ENCODE measurements around the gene VPS51. TPM values are rescaled to one million over a fixed set of nuclear protein-coding genes. Genes with fewer than 3 reads are reported as not detected.
A peak's percentile ranks its signal among the peaks of the same experiment; 100 is the strongest.

VPS51 gene
- total RNA-seq, 1 experiment from 2014 or later = 123 TPM

DNA sequence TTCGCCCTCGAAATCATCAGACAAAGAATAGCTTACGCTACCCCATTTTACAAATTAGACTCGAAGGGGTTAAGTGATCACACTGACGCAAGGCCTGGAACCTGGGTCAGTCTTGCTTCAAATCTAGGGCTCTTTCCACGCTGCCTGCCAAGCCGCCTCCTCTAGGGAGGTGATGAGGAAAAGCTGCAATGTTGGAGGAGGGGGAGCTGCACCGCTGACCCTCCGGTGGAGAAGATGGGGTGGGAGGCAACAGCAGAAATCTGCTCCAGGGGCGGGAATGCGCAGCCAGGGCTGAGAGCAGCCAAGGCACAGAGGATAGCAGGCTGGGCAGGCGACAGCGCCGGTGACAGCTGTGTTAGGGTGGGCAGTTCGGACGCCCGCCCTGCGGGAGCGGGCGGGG lies 37.7 kb downstream of the VPS51 start:
- POLR2A ChIA-PET = no interaction called here
- H3K9me3 Mint-ChIP-seq = no peaks in the 10 kb centered on the region

DNA sequence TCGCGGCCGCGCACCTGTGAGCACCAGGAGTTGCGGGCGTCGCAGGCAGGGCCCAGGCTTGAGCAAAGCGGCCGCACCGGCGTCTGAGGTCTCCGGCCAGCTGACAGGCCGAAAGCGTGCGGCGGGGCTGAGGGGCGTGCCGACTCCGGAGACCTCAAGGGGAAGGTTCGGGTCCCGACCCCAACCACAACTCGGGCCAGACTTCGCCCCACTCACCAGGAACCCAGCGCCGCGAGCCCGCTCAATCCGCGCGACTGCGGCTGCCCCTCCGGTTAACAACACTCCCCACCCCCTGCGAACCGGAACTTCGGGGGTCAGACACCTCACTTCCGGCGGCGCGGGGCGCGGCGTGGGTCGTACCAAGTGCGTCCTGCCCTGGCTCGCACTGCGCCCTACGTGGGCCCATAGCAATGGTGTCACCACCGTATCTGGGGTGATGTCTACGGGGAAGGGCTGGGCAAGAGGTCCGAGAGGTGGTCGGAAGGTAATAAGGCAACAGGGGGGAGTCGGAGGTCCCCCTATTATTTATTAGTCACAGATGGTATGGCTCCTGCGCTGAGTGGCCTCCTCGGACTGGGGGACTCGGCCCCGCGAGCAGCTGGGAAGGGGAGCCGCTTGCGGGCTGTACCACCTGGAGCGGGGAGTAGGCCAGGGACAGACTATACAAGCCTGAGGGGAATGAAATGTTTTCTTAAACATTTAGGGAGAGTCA lies 38.4 kb downstream of the VPS51 start, which contains the start of gene SYVN1:
TSS of gene SYVN1 (minus strand) at position 280 of the 712 bp plus-strand sequence. CDS start 918 bp downstream, outside the sequence.
- Mint-ChIP-seq H3K4me1 (peaks cover 18% of the 10 kb centered on the region), H3K27me3 (ENCODE audit: low read depth) (no peaks in the 10 kb centered on the region; the same call in 1 of the 2 replicates), H3K27ac (peak within 1 kb of the TSS; percentile 100), H3K9me3 (no peaks in the 10 kb centered on the region), H3K4me3 (peak within 1 kb of the TSS; percentile 98), H3K36me3 (peaks cover 15% of the 10 kb centered on the region)
- DNase-seq (ENCODE audit: low spot score) (peak; percentile 81), ATAC-seq (peak; percentile 63)
- ChIA-PET CTCF (interaction anchor here (0.7 to 3.7 kb wide), 16 partner anchors 12 to 457 kb away, joined by 3 to 40 read pairs (median 6); partner anchors contain the start of genes BATF2, CAPN1, CDC42EP2 and FAU), POLR2A (interaction anchor here (0.8 to 2.1 kb wide), 7 partner anchors 13 to 290 kb away, joined by 3 to 20 read pairs (median 4); partner anchors contain the start of genes CAPN1, FAU, MRPL49 and TM7SF2)
- TF ChIP-seq ZNF219 (CRISPR knock-in tag; IDR thresholded peaks at IDR 0.05; ENCODE audit: borderline replicate concordance) = no peak
- TF ChIP-seq, protein P1, sequence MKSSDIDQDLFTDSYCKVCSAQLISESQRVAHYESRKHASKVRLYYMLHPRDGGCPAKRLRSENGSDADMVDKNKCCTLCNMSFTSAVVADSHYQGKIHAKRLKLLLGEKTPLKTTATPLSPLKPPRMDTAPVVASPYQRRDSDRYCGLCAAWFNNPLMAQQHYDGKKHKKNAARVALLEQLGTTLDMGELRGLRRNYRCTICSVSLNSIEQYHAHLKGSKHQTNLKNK (CRISPR knock-in tag; IDR thresholded peaks at IDR 0.05) = no peak
- TF ChIP-seq, protein P2, sequence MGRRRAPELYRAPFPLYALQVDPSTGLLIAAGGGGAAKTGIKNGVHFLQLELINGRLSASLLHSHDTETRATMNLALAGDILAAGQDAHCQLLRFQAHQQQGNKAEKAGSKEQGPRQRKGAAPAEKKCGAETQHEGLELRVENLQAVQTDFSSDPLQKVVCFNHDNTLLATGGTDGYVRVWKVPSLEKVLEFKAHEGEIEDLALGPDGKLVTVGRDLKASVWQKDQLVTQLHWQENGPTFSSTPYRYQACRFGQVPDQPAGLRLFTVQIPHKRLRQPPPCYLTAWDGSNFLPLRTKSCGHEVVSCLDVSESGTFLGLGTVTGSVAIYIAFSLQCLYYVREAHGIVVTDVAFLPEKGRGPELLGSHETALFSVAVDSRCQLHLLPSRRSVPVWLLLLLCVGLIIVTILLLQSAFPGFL (CRISPR knock-in tag; IDR thresholded peaks at IDR 0.05; ENCODE audit: borderline replicate concordance) = no peak
- no peak; the same call in 1 of the 2 replicates for TF ChIP-seq EMX1 (CRISPR knock-in tag; IDR thresholded peaks at IDR 0.05)
- TF ChIP-seq TEAD1 (CRISPR knock-in tag; IDR thresholded peaks at IDR 0.05) = peak; percentile 31; the same call in 1 of the 2 replicates
- TF ChIP-seq, protein P3, sequence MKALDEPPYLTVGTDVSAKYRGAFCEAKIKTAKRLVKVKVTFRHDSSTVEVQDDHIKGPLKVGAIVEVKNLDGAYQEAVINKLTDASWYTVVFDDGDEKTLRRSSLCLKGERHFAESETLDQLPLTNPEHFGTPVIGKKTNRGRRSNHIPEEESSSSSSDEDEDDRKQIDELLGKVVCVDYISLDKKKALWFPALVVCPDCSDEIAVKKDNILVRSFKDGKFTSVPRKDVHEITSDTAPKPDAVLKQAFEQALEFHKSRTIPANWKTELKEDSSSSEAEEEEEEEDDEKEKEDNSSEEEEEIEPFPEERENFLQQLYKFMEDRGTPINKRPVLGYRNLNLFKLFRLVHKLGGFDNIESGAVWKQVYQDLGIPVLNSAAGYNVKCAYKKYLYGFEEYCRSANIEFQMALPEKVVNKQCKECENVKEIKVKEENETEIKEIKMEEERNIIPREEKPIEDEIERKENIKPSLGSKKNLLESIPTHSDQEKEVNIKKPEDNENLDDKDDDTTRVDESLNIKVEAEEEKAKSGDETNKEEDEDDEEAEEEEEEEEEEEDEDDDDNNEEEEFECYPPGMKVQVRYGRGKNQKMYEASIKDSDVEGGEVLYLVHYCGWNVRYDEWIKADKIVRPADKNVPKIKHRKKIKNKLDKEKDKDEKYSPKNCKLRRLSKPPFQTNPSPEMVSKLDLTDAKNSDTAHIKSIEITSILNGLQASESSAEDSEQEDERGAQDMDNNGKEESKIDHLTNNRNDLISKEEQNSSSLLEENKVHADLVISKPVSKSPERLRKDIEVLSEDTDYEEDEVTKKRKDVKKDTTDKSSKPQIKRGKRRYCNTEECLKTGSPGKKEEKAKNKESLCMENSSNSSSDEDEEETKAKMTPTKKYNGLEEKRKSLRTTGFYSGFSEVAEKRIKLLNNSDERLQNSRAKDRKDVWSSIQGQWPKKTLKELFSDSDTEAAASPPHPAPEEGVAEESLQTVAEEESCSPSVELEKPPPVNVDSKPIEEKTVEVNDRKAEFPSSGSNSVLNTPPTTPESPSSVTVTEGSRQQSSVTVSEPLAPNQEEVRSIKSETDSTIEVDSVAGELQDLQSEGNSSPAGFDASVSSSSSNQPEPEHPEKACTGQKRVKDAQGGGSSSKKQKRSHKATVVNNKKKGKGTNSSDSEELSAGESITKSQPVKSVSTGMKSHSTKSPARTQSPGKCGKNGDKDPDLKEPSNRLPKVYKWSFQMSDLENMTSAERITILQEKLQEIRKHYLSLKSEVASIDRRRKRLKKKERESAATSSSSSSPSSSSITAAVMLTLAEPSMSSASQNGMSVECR (CRISPR knock-in tag; IDR thresholded peaks at IDR 0.05; ENCODE audit: borderline replicate concordance) = peak; percentile 45; the same call in 1 of the 2 replicates
- peak; percentile 74 for TF ChIP-seq FOXP1 (CRISPR knock-in tag; IDR thresholded peaks at IDR 0.05; ENCODE audit: borderline replicate concordance)
- TF ChIP-seq ZNF121 (CRISPR knock-in tag; IDR thresholded peaks at IDR 0.05) = peak; percentile 39; the same call in 1 of the 2 replicates
- TF ChIP-seq MYBL2 (CRISPR knock-in tag; IDR thresholded peaks at IDR 0.05) = 0 out of 2 replicates have a peak, but pooled peaks have one; percentile 70
- TF ChIP-seq, protein P4, sequence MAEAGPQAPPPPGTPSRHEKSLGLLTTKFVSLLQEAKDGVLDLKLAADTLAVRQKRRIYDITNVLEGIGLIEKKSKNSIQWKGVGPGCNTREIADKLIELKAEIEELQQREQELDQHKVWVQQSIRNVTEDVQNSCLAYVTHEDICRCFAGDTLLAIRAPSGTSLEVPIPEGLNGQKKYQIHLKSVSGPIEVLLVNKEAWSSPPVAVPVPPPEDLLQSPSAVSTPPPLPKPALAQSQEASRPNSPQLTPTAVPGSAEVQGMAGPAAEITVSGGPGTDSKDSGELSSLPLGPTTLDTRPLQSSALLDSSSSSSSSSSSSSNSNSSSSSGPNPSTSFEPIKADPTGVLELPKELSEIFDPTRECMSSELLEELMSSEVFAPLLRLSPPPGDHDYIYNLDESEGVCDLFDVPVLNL (CRISPR knock-in tag; IDR thresholded peaks at IDR 0.05; ENCODE audit: borderline replicate concordance, low read depth) = no peak
- peak; percentile 77 for TF ChIP-seq SP1 (CRISPR knock-in tag; conservative IDR thresholded peaks at IDR 0.05)
- TF ChIP-seq, protein P5, sequence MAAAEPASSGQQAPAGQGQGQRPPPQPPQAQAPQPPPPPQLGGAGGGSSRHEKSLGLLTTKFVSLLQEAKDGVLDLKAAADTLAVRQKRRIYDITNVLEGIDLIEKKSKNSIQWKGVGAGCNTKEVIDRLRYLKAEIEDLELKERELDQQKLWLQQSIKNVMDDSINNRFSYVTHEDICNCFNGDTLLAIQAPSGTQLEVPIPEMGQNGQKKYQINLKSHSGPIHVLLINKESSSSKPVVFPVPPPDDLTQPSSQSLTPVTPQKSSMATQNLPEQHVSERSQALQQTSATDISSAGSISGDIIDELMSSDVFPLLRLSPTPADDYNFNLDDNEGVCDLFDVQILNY (CRISPR knock-in tag; IDR thresholded peaks at IDR 0.05) = no peak; the same call in 1 of the 2 replicates

More for the DNA sequence above, 37.7 kb downstream of the VPS51 start:
- CTCF ChIA-PET = interaction anchor here (2.4 to 3.7 kb wide), 4 partner anchors 11 to 48 kb away, joined by 13 to 40 read pairs (median 26); partner anchors contain the start of genes CAPN1, FAU, MRPL49 and TM7SF2
- TF ChIP-seq GRHL2 (CRISPR knock-in tag; IDR thresholded peaks at IDR 0.05; ENCODE audit: insufficient replicate concordance, severe bottlenecking) (no peak), GABPB1 (CRISPR knock-in tag; IDR thresholded peaks at IDR 0.05) (no peak), RORB (CRISPR knock-in tag; IDR thresholded peaks at IDR 0.05) (no peak), NR2C2 (CRISPR knock-in tag; IDR thresholded peaks at IDR 0.05) (no peak)
- TF ChIP-seq, protein P6, sequence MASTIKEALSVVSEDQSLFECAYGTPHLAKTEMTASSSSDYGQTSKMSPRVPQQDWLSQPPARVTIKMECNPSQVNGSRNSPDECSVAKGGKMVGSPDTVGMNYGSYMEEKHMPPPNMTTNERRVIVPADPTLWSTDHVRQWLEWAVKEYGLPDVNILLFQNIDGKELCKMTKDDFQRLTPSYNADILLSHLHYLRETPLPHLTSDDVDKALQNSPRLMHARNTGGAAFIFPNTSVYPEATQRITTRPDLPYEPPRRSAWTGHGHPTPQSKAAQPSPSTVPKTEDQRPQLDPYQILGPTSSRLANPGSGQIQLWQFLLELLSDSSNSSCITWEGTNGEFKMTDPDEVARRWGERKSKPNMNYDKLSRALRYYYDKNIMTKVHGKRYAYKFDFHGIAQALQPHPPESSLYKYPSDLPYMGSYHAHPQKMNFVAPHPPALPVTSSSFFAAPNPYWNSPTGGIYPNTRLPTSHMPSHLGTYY (CRISPR knock-in tag; IDR thresholded peaks at IDR 0.05) = no peak
- TF ChIP-seq, protein P7, sequence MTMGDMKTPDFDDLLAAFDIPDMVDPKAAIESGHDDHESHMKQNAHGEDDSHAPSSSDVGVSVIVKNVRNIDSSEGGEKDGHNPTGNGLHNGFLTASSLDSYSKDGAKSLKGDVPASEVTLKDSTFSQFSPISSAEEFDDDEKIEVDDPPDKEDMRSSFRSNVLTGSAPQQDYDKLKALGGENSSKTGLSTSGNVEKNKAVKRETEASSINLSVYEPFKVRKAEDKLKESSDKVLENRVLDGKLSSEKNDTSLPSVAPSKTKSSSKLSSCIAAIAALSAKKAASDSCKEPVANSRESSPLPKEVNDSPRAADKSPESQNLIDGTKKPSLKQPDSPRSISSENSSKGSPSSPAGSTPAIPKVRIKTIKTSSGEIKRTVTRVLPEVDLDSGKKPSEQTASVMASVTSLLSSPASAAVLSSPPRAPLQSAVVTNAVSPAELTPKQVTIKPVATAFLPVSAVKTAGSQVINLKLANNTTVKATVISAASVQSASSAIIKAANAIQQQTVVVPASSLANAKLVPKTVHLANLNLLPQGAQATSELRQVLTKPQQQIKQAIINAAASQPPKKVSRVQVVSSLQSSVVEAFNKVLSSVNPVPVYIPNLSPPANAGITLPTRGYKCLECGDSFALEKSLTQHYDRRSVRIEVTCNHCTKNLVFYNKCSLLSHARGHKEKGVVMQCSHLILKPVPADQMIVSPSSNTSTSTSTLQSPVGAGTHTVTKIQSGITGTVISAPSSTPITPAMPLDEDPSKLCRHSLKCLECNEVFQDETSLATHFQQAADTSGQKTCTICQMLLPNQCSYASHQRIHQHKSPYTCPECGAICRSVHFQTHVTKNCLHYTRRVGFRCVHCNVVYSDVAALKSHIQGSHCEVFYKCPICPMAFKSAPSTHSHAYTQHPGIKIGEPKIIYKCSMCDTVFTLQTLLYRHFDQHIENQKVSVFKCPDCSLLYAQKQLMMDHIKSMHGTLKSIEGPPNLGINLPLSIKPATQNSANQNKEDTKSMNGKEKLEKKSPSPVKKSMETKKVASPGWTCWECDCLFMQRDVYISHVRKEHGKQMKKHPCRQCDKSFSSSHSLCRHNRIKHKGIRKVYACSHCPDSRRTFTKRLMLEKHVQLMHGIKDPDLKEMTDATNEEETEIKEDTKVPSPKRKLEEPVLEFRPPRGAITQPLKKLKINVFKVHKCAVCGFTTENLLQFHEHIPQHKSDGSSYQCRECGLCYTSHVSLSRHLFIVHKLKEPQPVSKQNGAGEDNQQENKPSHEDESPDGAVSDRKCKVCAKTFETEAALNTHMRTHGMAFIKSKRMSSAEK (CRISPR knock-in tag; IDR thresholded peaks at IDR 0.05; ENCODE audit: borderline replicate concordance) = no peak
- no peak for ATAC-seq
- Mint-ChIP-seq H3K36me3 (peaks cover 15% of the 10 kb centered on the region), H3K4me3 (peak overlapping the region; percentile 98), H3K4me1 (peaks cover 18% of the 10 kb centered on the region), H3K27ac (peak overlapping the region; percentile 97), H3K27me3 (ENCODE audit: low read depth) (no peaks in the 10 kb centered on the region; the same call in 1 of the 2 replicates)
- DNase-seq (ENCODE audit: low spot score) = no peak
